Activated CD4-positive, alpha-beta T cell treated with anti-CD3 and anti-CD28 coated beads, Interleukin-2, amount 10 ng/mL, durations not matched to agents 7 days and 5 days (primary cell): ENCODE results near the gene KIF1A. TPM values are rescaled to one million over a fixed set of nuclear protein-coding genes. Genes with fewer than 3 reads are reported as not detected.

ENCODE experiments used
- CTCF ChIA-PET: fragments of 350-600 bp; sonication (Branson Sonifier 250); formaldehyde crosslinking; loops from one replicate; lab custom pipeline; 2021; ENCODE audit warnings: antibody characterized with exemption; lab: Charles Lee
- POLR2A ChIA-PET: fragments of 350-600 bp; sonication (Branson Sonifier 250); formaldehyde crosslinking; loops from one replicate; lab custom pipeline; 2021; ENCODE audit warnings: antibody characterized with exemption; lab: Charles Lee
- DNase-seq: peaks from one replicate; pipeline ENCODE4 v3.0.0-alpha.2; 2020
- H3K27ac Mint-ChIP-seq: one replicate; pipeline ENCODE4 v1.8.0; 2021; ENCODE audit warnings: mild to moderate bottlenecking, moderate library complexity, mixed read lengths
- H3K27me3 Mint-ChIP-seq: one replicate; pipeline ENCODE4 v1.8.0; 2021; ENCODE audit warnings: mixed read lengths
- H3K36me3 Mint-ChIP-seq: one replicate; pipeline ENCODE4 v1.8.0; 2021; ENCODE audit warnings: low read depth, mixed read lengths
- H3K4me1 Mint-ChIP-seq: one replicate; pipeline ENCODE4 v1.8.0; 2021; ENCODE audit warnings: mixed read lengths
- H3K4me3 Mint-ChIP-seq: one replicate; pipeline ENCODE4 v1.8.0; 2021; ENCODE audit warnings: mild to moderate bottlenecking, moderate library complexity, mixed read lengths
- H3K9me3 Mint-ChIP-seq: one replicate; pipeline ENCODE4 v1.8.0; 2021; ENCODE audit warnings: mixed read lengths
- total RNA-seq, 2 experiments: library from RNA; stranded (reverse); gene quantifications; one replicate each; pipeline ENCODE4 v1.2.3, GENCODE V29; 2021

KIF1A gene
- total RNA-seq, 2 experiments from 2014 or later: 0.37 to 0.40 TPM

GRCh38 chr2:240720686-240721595, 99.1 kb downstream of the KIF1A start:
- Mint-ChIP-seq H3K4me1 (no peaks in the 10 kb centered on the region), H3K27me3 (no peaks in the 10 kb centered on the region), H3K9me3 (no peaks in the 10 kb centered on the region), H3K36me3 (no peaks in the 10 kb centered on the region), H3K4me3 (no peak overlapping the region), H3K27ac (no peak overlapping the region)
- ChIA-PET CTCF (interaction anchor here (1.2 kb wide), 1 partner anchor 35 kb away, joined by 3 read pairs; no protein-coding TSS in a partner anchor), POLR2A (interaction anchor here (0.5 kb wide), 1 partner anchor 89 kb away, joined by 8 read pairs; no protein-coding TSS in a partner anchor)
- no peak for DNase-seq

GRCh38 chr2:240719676-240720545, 100.1 kb downstream of the KIF1A start:
- Mint-ChIP-seq H3K27ac (no peak overlapping the region), H3K27me3 (no peaks in the 10 kb centered on the region), H3K9me3 (no peaks in the 10 kb centered on the region), H3K36me3 (no peaks in the 10 kb centered on the region), H3K4me1 (no peaks in the 10 kb centered on the region), H3K4me3 (no peak overlapping the region)
- ChIA-PET POLR2A (no interaction called here), CTCF (interaction anchor here (1.2 kb wide), 1 partner anchor 36 kb away, joined by 3 read pairs; no protein-coding TSS in a partner anchor)
- DNase-seq: no peak

GRCh38 chr2:240718896-240719490, 101.0 kb downstream of the KIF1A start:
- no peak overlapping the region for H3K4me3 Mint-ChIP-seq

GRCh38 chr2:240717681-240718581, 102.1 kb downstream of the KIF1A start:
- Mint-ChIP-seq H3K9me3 (no peaks in the 10 kb centered on the region), H3K27ac (no peak overlapping the region)

More at GRCh38 chr2:240718896-240719490, 101.0 kb downstream of the KIF1A start:
- DNase-seq: no peak
- H3K27me3 Mint-ChIP-seq: no peaks in the 10 kb centered on the region
- H3K9me3 Mint-ChIP-seq: no peaks in the 10 kb centered on the region
- H3K36me3 Mint-ChIP-seq: no peaks in the 10 kb centered on the region
- POLR2A ChIA-PET: no interaction called here
- no peaks in the 10 kb centered on the region for H3K4me1 Mint-ChIP-seq
- no peak overlapping the region for H3K27ac Mint-ChIP-seq
- CTCF ChIA-PET: no interaction called here

GRCh38 chr2:240717181-240717641, 102.8 kb downstream of the KIF1A start:
- no peaks in the 10 kb centered on the region for H3K36me3 Mint-ChIP-seq
- no peak overlapping the region for H3K4me3 Mint-ChIP-seq
- no peaks in the 10 kb centered on the region for H3K27me3 Mint-ChIP-seq
- ChIA-PET POLR2A (no interaction called here), CTCF (no interaction called here)
- no peaks in the 10 kb centered on the region for H3K4me1 Mint-ChIP-seq
- H3K9me3 Mint-ChIP-seq: no peaks in the 10 kb centered on the region
- no peak for DNase-seq
- no peak overlapping the region for H3K27ac Mint-ChIP-seq

More at GRCh38 chr2:240717681-240718581, 102.1 kb downstream of the KIF1A start:
- ChIA-PET CTCF (no interaction called here), POLR2A (no interaction called here)
- H3K36me3 Mint-ChIP-seq: no peaks in the 10 kb centered on the region
- H3K4me1 Mint-ChIP-seq: no peaks in the 10 kb centered on the region
- no peak for DNase-seq
- no peaks in the 10 kb centered on the region for H3K27me3 Mint-ChIP-seq
- H3K4me3 Mint-ChIP-seq: no peak overlapping the region

- Mint-ChIP-seq H3K27me3 (no peaks in the 10 kb centered on the region), H3K4me3 (no peak overlapping the region), H3K36me3 (no peaks in the 10 kb centered on the region), H3K9me3 (no peaks in the 10 kb centered on the region), H3K4me1 (no peaks in the 10 kb centered on the region), H3K27ac (no peak overlapping the region)
- no peak for DNase-seq
- CTCF ChIA-PET: no interaction called here
- POLR2A ChIA-PET: no interaction called here
Observed at GRCh38 chr2:240716130-240716798, 103.8 kb downstream of the KIF1A start.

GRCh38 chr2:240714747-240715725, 105.0 kb downstream of the KIF1A start:
- no peak for DNase-seq
- ChIA-PET CTCF (interaction anchor here (0.6 to 1.4 kb wide), 2 partner anchors 12 to 103 kb away, joined by 3 to 4 read pairs; no protein-coding TSS in a partner anchor), POLR2A (no interaction called here)

GRCh38 chr2:240713928-240714746, 105.9 kb downstream of the KIF1A start:
- no peaks in the 10 kb centered on the region for H3K27me3 Mint-ChIP-seq
- ChIA-PET CTCF (interaction anchor here (1.4 kb wide), 1 partner anchor 11 kb away, joined by 3 read pairs; no protein-coding TSS in a partner anchor), POLR2A (no interaction called here)
- no peaks in the 10 kb centered on the region for H3K36me3 Mint-ChIP-seq
- no peak overlapping the region for H3K4me3 Mint-ChIP-seq
- no peaks in the 10 kb centered on the region for H3K9me3 Mint-ChIP-seq
- DNase-seq: no peak
- no peak overlapping the region for H3K27ac Mint-ChIP-seq
- no peaks in the 10 kb centered on the region for H3K4me1 Mint-ChIP-seq

More at GRCh38 chr2:240714747-240715725, 105.0 kb downstream of the KIF1A start:
- Mint-ChIP-seq H3K4me1 (no peaks in the 10 kb centered on the region), H3K4me3 (no peak overlapping the region), H3K27me3 (no peaks in the 10 kb centered on the region), H3K9me3 (no peaks in the 10 kb centered on the region), H3K27ac (no peak overlapping the region), H3K36me3 (no peaks in the 10 kb centered on the region)

- no peak for DNase-seq
- CTCF ChIA-PET: no interaction called here
- Mint-ChIP-seq H3K4me1 (no peaks in the 10 kb centered on the region), H3K9me3 (no peaks in the 10 kb centered on the region), H3K4me3 (no peak overlapping the region), H3K27ac (no peak overlapping the region), H3K36me3 (no peaks in the 10 kb centered on the region), H3K27me3 (peaks cover 7% of the 10 kb centered on the region)
- POLR2A ChIA-PET: no interaction called here
Observed at GRCh38 chr2:240713071-240713927, 106.7 kb downstream of the KIF1A start.
